GM19023 (cell line): Measurements from ENCODE around the gene HDAC2.
"Not testable (repeated sequence)": the region's sequence is repeated elsewhere in the genome, so short reads cannot be mapped to it uniquely, and the experiment has no call there.

ENCODE experiments used
- ATAC-seq: cut with Tn5 transposase; IDR thresholded peaks from one replicate; pipeline ENCODE4 v1.9.1; 2021; ENCODE audit warnings: mild to moderate bottlenecking, moderate library complexity; ENCODE audit not compliant: unreplicated experiment

Gene HDAC2

GRCh38 chr6:113920663-113921267 is 50.2 kb downstream of the HDAC2 start:
- peak; percentile 83 for ATAC-seq

- not testable (repeated sequence) for ATAC-seq
Measured at GRCh38 chr6:113910285-113910684, 60.7 kb downstream of the HDAC2 start.

GRCh38 chr6:113909224-113909856 is 61.6 kb downstream of the HDAC2 start:
- ATAC-seq = no peak

GRCh38 chr6:113908801-113909200 is 62.1 kb downstream of the HDAC2 start:
- ATAC-seq = no peak

GRCh38 chr6:113907102-113907815 is 63.7 kb downstream of the HDAC2 start:
- no peak for ATAC-seq

- no peak for ATAC-seq
Measured at GRCh38 chr6:113903666-113904330, 67.2 kb downstream of the HDAC2 start.

GRCh38 chr6:113901482-113901881 is 69.5 kb downstream of the HDAC2 start:
- ATAC-seq = no peak

- ATAC-seq = no peak
Measured at GRCh38 chr6:113894712-113895674, 76.0 kb downstream of the HDAC2 start.

GRCh38 chr6:113893866-113894265 is 77.1 kb downstream of the HDAC2 start:
- no peak for ATAC-seq

- ATAC-seq = no peak
Measured at GRCh38 chr6:113893451-113893850, 77.5 kb downstream of the HDAC2 start.

- ATAC-seq = no peak
Measured at GRCh38 chr6:113888956-113889630, 81.9 kb downstream of the HDAC2 start.

GRCh38 chr6:113888493-113888892 is 82.5 kb downstream of the HDAC2 start:
- ATAC-seq = no peak

- no peak for ATAC-seq
Measured at GRCh38 chr6:113886512-113886911, 84.4 kb downstream of the HDAC2 start.

GRCh38 chr6:113884011-113884410 is 86.9 kb downstream of the HDAC2 start:
- no peak for ATAC-seq
